Fibroblast of lung (primary cell): ENCODE measurements around the gene PAX2. TPM values are rescaled to one million over a fixed set of nuclear protein-coding genes. Genes with fewer than 3 reads are reported as not detected.

Source experiments
- DNase-seq, 2 donors: peaks; one replicate each; pipeline versions ENCODE4 v3.0.0 to v3.0.0-alpha.2; 2010; ENCODE audit warnings: low read depth in 2 of 2
- H2AFZ ChIP-seq: 2 replicates; pipeline ENCODE4 v1.5.1; 2012; ENCODE audit warnings: low read length, control low read depth, inconsistent platforms
- H3K27ac ChIP-seq: 2 replicates; pipeline ENCODE4 v1.5.1; 2011; ENCODE audit warnings: low read length, control low read depth; ENCODE audit not compliant: insufficient read depth
- H3K27me3 ChIP-seq: 2 replicates; pipeline ENCODE4 v1.5.1; 2011; ENCODE audit warnings: mild to moderate bottlenecking, low read length; ENCODE audit not compliant: control insufficient read depth, insufficient read depth
- H3K36me3 ChIP-seq: 2 replicates; pipeline ENCODE4 v1.5.1; 2011; ENCODE audit warnings: low read length; ENCODE audit not compliant: control insufficient read depth, insufficient read depth
- H3K4me1 ChIP-seq: 2 replicates; pipeline ENCODE4 v1.5.1; 2011; ENCODE audit warnings: low read length; ENCODE audit not compliant: control insufficient read depth, insufficient read depth; ENCODE audit errors: extremely low read depth
- H3K4me2 ChIP-seq: 2 replicates; pipeline ENCODE4 v1.5.1; 2011; ENCODE audit warnings: low read length, control low read depth; ENCODE audit not compliant: insufficient read depth; ENCODE audit errors: extremely low read depth
- H3K4me3 ChIP-seq, 4 experiments: fragments of 200-600 bp in 1 of 4; sonication (generic) in 1 of 4; replicated peaks in 1 of 4; 2 replicates each; pipeline ENCODE4 v1.5.1; 2011 to 2016; ENCODE audit warnings: low read length in 4 of 4, low read depth in 3 of 4, mild to moderate bottlenecking in 3 of 4, control low read depth in 2 of 4, inconsistent platforms in 1 of 4, mixed read lengths in 1 of 4; ENCODE audit not compliant: insufficient read depth in 1 of 4; ENCODE audit errors: control extremely low read depth in 1 of 4
- H3K79me2 ChIP-seq: 2 replicates; pipeline ENCODE4 v1.5.1; 2012; ENCODE audit warnings: mild to moderate bottlenecking, low read length, inconsistent platforms; ENCODE audit not compliant: control insufficient read depth, insufficient read depth
- H3K9ac ChIP-seq: 2 replicates; pipeline ENCODE4 v1.5.1; 2011; ENCODE audit warnings: mild to moderate bottlenecking, low read length, control low read depth; ENCODE audit not compliant: insufficient read depth
- H3K9me3 ChIP-seq: 2 replicates; pipeline ENCODE4 v1.5.1; 2012; ENCODE audit warnings: low read depth, low read length; ENCODE audit not compliant: control insufficient read depth, insufficient read depth
- H4K20me1 ChIP-seq: 2 replicates; pipeline ENCODE4 v1.5.1; 2011; ENCODE audit warnings: low read length; ENCODE audit not compliant: control insufficient read depth, insufficient read depth; ENCODE audit errors: extremely low read depth
- CTCF ChIP-seq, 2 donors: IDR thresholded peaks in 1 of 2; conservative IDR thresholded peaks in 1 of 2; 1 replicate in 1 of 2; 2 replicates in 1 of 2; pipeline ENCODE4 v1.5.1; 2011 to 2012; ENCODE audit warnings: low read length in 2 of 2, control low read depth in 1 of 2, inconsistent platforms in 1 of 2, low read depth in 1 of 2, mild to moderate bottlenecking in 1 of 2
- EZH2 ChIP-seq: IDR thresholded peaks from 2 replicates; pipeline ENCODE4 v1.5.1; 2012; ENCODE audit warnings: low read length, control low read depth, mild to moderate bottlenecking; ENCODE audit errors: missing control alignments
- polyA plus RNA-seq, 2 donors: library from polyadenylated mRNA; depleted of rRNA in 1 of 2; stranded (reverse) in 1 of 2; unstranded in 1 of 2; fragments of >200 nt; gene quantifications; 2 replicates each; pipeline ENCODE4 v1.2.1, GENCODE V29; 2011 to 2012; ENCODE audit warnings: missing spikeins in 1 of 2
- total RNA-seq: library from RNA; depleted of rRNA; stranded (reverse); fragments of >200 nt; gene quantifications from 2 replicates; pipeline ENCODE4 v1.2.1, GENCODE V29; 2014

PAX2 gene
- total and polyA plus RNA-seq, 2 donors (not counting 1 experiment from before 2014, with no cell fraction given), result not detected

- TF ChIP-seq EZH2, result no peak
- TF ChIP-seq CTCF (conservative IDR thresholded peaks at IDR 0.05 in 1 of 2, IDR thresholded peaks at IDR 0.05 in 1 of 2; ENCODE audit: low read depth in 1 of 2, low read length in 2 of 2), result no peak
- no peak for DNase-seq
Measured at GRCh38 chr10:100873827-100874326, 128.5 kb downstream of the PAX2 start.

GRCh38 chr10:100874702-100875483, 129.5 kb downstream of the PAX2 start:
- H3K27ac ChIP-seq, result no peak overlapping the region
- H3K9ac ChIP-seq, result no peak overlapping the region
- H4K20me1 ChIP-seq, result no peaks in the 10 kb centered on the region
- H3K4me3 ChIP-seq, result no peak overlapping the region
- H3K9me3 ChIP-seq, result no peaks in the 10 kb centered on the region
- H3K27me3 ChIP-seq, result peaks cover 3% of the 10 kb centered on the region
- H3K36me3 ChIP-seq, result no peaks in the 10 kb centered on the region
- TF ChIP-seq CTCF (conservative IDR thresholded peaks at IDR 0.05 in 1 of 2, IDR thresholded peaks at IDR 0.05 in 1 of 2; ENCODE audit: low read depth in 1 of 2, low read length in 2 of 2) (no peak), EZH2 (no peak)
- no peak overlapping the region for H2AFZ ChIP-seq
- no peak overlapping the region for H3K4me2 ChIP-seq
- no peaks in the 10 kb centered on the region for H3K4me1 ChIP-seq
- no peaks in the 10 kb centered on the region for H3K79me2 ChIP-seq
- DNase-seq, result no peak

More at GRCh38 chr10:100873827-100874326, 128.5 kb downstream of the PAX2 start:
- H3K36me3 ChIP-seq, result no peaks in the 10 kb centered on the region
- no peaks in the 10 kb centered on the region for H3K9me3 ChIP-seq
- H3K27me3 ChIP-seq, result peaks cover under 1% of the 10 kb centered on the region
- H3K4me3 ChIP-seq, result no peak overlapping the region
- H3K4me1 ChIP-seq, result no peaks in the 10 kb centered on the region
- H3K79me2 ChIP-seq, result no peaks in the 10 kb centered on the region
- no peaks in the 10 kb centered on the region for H4K20me1 ChIP-seq
- no peak overlapping the region for H3K27ac ChIP-seq
- no peak overlapping the region for H3K9ac ChIP-seq
- H3K4me2 ChIP-seq, result no peak overlapping the region
- H2AFZ ChIP-seq, result no peak overlapping the region

GRCh38 chr10:100875484-100876166, 130.2 kb downstream of the PAX2 start:
- Histone ChIP-seq H3K79me2 (no peaks in the 10 kb centered on the region), H3K9ac (no peak overlapping the region), H3K4me2 (no peak overlapping the region), H3K4me3 (no peak overlapping the region), H3K27me3 (peaks cover 3% of the 10 kb centered on the region), H3K36me3 (no peaks in the 10 kb centered on the region), H3K27ac (no peak overlapping the region), H4K20me1 (no peaks in the 10 kb centered on the region), H3K4me1 (no peaks in the 10 kb centered on the region), H2AFZ (no peak overlapping the region), H3K9me3 (no peaks in the 10 kb centered on the region)
- TF ChIP-seq EZH2, result no peak
- TF ChIP-seq CTCF (conservative IDR thresholded peaks at IDR 0.05 in 1 of 2, IDR thresholded peaks at IDR 0.05 in 1 of 2; ENCODE audit: low read depth in 1 of 2, low read length in 2 of 2), result no peak
- no peak for DNase-seq
